Thoracic aorta (tissue), 2 donors: ENCODE measurements around the gene ANKFN1. TPM values are rescaled to one million over a fixed set of nuclear protein-coding genes. Genes with fewer than 3 reads are reported as not detected.

Experiments
- ATAC-seq: fragments of 150-250 bp; one replicate; pipeline ENCODE4 v1.8.0; 2017; ENCODE audit warnings: low read depth; ENCODE audit not compliant: insufficient number of reproducible peaks, low FRiP score
- DNase-seq: peaks from one replicate; pipeline ENCODE4 v3.0.0-alpha.2; 2020; ENCODE audit warnings: low spot score
- H3K27ac ChIP-seq, 2 donors: fragments of 200-600 bp; sonication (generic); 1 replicate in 1 of 2; 2 replicates in 1 of 2; pipeline ENCODE4 v1.5.1; 2016; ENCODE audit warnings: mild to moderate bottlenecking in 2 of 2, moderate library complexity in 2 of 2
- H3K27me3 ChIP-seq: fragments of 200-600 bp; sonication (generic); replicated peaks from 2 replicates; pipeline ENCODE4 v1.6.0; 2016; ENCODE audit warnings: mild to moderate bottlenecking; ENCODE audit not compliant: insufficient read depth
- H3K36me3 ChIP-seq: fragments of 200-600 bp; sonication (generic); one replicate; pipeline ENCODE4 v1.5.1; 2016
- H3K4me1 ChIP-seq, 2 donors: fragments of 200-600 bp; sonication (generic); 1 replicate in 1 of 2; 2 replicates in 1 of 2; pipeline versions ENCODE4 v1.5.1 to v1.6.0; 2016; ENCODE audit warnings: low read depth in 2 of 2, mild to moderate bottlenecking in 1 of 2; ENCODE audit not compliant: control insufficient read depth in 1 of 2
- H3K4me3 ChIP-seq: fragments of 200-600 bp; sonication (generic); 2 replicates; pipeline ENCODE4 v1.5.1; 2016; ENCODE audit warnings: mild to moderate bottlenecking
- H3K9me3 ChIP-seq: fragments of 200-600 bp; sonication (generic); 2 replicates; pipeline ENCODE4 v1.5.1; 2016
- total RNA-seq, 2 donors: library from RNA; depleted of rRNA; stranded (reverse); fragments of >200 nt; gene quantifications; one replicate each; pipeline versions ENCODE4 v1.1.0 to v1.2.3, GENCODE V29; 2016
- TF ChIP-seq, protein P1 (sequence below): fragments of 200-600 bp; sonication (generic); IDR thresholded peaks from one replicate; pipeline ENCODE4 v1.5.1; 2019; ENCODE audit warnings: antibody characterized with exemption

ANKFN1 gene
- total RNA-seq, 2 donors from 2014 or later, result 0.68 TPM; not detected in 1

DNA sequence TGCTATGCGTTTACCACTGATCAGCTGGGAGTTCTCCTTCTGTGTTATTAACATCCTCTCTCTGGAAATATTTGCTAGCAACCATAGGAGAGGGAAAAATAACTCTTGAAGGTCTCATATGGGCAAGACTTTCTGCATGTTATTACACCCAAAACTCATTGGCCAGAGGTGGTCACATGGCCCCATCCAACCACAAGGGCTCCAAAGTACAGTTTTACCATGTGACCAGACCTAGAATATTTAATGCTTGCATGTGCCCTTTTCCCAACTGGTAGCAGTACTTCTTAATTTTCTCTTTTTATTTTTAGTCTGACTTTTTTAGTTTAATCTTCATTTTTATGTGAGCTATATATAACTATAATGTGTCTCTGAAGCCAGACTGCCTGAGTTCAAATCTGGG, 299.2 kb downstream of the ANKFN1 start:
- no peaks in the 10 kb centered on the region for H3K4me1 ChIP-seq
- H3K27me3 ChIP-seq, result no peaks in the 10 kb centered on the region
- H3K27ac ChIP-seq, result no peak overlapping the region
- no peak for DNase-seq
- no peaks in the 10 kb centered on the region for H3K36me3 ChIP-seq
- TF ChIP-seq, protein P1, sequence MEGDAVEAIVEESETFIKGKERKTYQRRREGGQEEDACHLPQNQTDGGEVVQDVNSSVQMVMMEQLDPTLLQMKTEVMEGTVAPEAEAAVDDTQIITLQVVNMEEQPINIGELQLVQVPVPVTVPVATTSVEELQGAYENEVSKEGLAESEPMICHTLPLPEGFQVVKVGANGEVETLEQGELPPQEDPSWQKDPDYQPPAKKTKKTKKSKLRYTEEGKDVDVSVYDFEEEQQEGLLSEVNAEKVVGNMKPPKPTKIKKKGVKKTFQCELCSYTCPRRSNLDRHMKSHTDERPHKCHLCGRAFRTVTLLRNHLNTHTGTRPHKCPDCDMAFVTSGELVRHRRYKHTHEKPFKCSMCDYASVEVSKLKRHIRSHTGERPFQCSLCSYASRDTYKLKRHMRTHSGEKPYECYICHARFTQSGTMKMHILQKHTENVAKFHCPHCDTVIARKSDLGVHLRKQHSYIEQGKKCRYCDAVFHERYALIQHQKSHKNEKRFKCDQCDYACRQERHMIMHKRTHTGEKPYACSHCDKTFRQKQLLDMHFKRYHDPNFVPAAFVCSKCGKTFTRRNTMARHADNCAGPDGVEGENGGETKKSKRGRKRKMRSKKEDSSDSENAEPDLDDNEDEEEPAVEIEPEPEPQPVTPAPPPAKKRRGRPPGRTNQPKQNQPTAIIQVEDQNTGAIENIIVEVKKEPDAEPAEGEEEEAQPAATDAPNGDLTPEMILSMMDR, result no peak
- no peak overlapping the region for H3K4me3 ChIP-seq
- no peak for ATAC-seq
- no peaks in the 10 kb centered on the region for H3K9me3 ChIP-seq

DNA sequence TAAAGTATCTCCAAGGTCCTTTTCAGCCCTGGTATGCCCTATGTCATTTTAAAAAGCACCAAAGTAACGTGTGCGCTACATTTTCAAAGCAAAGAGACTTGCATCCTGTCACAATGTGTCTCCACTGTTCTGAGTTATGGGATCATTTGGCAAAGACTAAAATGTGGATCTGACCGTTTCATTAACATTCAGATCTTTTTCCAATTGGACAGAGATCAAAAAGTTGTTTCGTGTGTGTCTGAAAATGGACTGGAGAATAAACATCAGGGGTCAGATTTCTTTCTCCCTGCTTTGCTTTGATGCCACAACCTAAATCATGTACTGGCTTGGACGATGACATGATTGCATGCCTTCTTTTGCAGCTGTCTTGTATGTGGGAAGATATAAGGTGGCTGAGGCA, 304.2 kb downstream of the ANKFN1 start:
- H3K9me3 ChIP-seq, result no peaks in the 10 kb centered on the region
- DNase-seq (no peak), ATAC-seq (no peak)
- H3K4me1 ChIP-seq, result no peaks in the 10 kb centered on the region
- no peak overlapping the region for H3K4me3 ChIP-seq
- TF ChIP-seq, protein P1, result no peak
- H3K36me3 ChIP-seq, result no peaks in the 10 kb centered on the region
- H3K27ac ChIP-seq, result no peak overlapping the region
- no peaks in the 10 kb centered on the region for H3K27me3 ChIP-seq

DNA sequence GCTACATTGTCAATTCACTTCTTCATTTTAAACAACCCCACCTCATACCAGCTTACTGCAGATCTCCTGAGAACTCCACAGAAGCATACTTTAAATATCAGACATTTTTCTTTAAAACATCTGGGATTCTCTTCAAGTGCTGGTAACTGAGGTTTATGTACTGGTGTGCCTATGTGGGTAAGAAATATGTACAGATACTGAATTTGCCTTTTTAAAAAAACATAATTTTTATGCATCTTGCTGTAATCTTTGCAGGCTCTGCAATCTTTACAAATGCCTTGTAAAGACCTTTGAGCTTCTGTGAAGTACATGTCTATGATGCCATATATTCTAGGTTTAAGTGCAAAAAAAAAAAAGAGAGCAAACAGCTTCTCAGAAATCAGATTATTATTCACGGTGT, 312.6 kb downstream of the ANKFN1 start:
- Histone ChIP-seq H3K4me3 (no peak overlapping the region), H3K27me3 (no peaks in the 10 kb centered on the region), H3K4me1 (no peaks in the 10 kb centered on the region), H3K36me3 (no peaks in the 10 kb centered on the region), H3K27ac (no peak overlapping the region), H3K9me3 (no peaks in the 10 kb centered on the region)
- ATAC-seq (no peak), DNase-seq (no peak)
- TF ChIP-seq, protein P1, result no peak

DNA sequence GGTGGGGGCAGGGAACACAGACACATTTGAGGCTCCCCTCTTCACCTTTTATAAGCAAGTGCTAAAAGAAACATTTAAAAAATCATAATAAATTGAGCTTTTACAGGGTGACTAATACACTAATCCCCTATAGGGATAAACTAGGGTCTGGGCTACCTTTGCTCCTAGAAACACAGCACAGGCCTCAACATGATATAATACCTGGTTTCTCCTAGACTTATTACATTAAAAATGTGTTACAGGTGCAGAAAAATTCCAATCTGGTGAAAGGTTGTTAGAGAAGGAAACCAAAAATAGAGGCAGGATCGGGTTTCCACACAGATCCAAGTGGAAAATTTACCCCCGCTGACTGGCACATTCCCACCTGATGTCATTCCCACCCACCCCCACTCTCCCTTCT, 315.6 kb downstream of the ANKFN1 start:
- Histone ChIP-seq H3K9me3 (no peaks in the 10 kb centered on the region), H3K36me3 (no peaks in the 10 kb centered on the region), H3K4me1 (no peaks in the 10 kb centered on the region), H3K27me3 (no peaks in the 10 kb centered on the region), H3K4me3 (no peak overlapping the region), H3K27ac (no peak overlapping the region)
- TF ChIP-seq, protein P1, result no peak
- DNase-seq (no peak), ATAC-seq (no peak)

DNA sequence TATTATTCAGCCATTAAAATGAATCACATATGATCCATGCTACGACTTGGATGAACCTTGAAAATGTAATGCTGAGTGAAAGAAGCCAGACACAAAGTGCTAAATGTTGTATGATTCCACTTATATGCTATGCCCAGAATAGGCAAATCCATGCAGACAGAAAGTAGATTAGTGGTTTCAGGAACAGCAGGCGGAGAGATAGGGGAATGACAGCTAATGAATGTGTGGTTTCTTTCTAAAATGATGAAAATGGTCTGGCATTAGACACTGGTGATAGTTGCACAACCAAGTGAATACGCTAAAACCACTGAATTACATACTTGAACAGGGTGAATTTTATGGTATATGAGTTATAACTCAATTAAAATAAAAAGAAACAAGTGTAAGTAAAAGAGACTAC, 318.4 kb downstream of the ANKFN1 start:
- Histone ChIP-seq H3K4me1 (no peaks in the 10 kb centered on the region), H3K4me3 (no peak overlapping the region), H3K27me3 (no peaks in the 10 kb centered on the region), H3K27ac (no peak overlapping the region), H3K9me3 (no peaks in the 10 kb centered on the region), H3K36me3 (no peaks in the 10 kb centered on the region)
- TF ChIP-seq, protein P1, result no peak
- no peak for DNase-seq
- no peak for ATAC-seq
